ENCODE results near the gene OR4K14.
"Not testable (repeated sequence)": the region's sequence is repeated elsewhere in the genome, so short reads cannot be mapped to it uniquely, and the experiment has no call there.

OR4K14 gene, protein sequence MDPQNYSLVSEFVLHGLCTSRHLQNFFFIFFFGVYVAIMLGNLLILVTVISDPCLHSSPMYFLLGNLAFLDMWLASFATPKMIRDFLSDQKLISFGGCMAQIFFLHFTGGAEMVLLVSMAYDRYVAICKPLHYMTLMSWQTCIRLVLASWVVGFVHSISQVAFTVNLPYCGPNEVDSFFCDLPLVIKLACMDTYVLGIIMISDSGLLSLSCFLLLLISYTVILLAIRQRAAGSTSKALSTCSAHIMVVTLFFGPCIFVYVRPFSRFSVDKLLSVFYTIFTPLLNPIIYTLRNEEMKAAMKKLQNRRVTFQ

GRCh38 chr14:20019257-20019865, at the start of gene OR4K14:
Gene OR4K14, minus strand, starts transcription at chr14:20019307. Its CDS starts 4,114 bp downstream, at chr14:20015193.
- DNase-seq = no peak

DNA sequence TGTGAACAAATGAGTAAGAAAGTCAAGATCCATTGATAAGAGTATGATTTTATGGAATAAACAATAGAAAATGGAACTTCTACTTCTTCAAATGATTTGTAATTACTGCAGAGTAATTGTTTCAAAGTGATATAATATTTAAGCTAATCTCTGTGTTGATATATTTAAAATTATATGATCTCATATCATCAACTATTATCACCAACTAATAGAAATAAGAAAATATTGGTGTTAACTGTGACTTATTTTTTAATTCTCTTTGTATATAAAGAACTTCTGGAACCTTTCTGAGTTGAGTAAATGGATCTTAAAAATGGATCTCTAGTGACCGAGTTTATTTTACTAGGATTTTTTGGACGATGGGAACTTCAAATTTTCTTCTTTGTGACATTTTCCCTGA, 40.6 kb upstream of the OR4K14 start, which contains the start of gene OR4L1:
Gene OR4L1 (plus strand): TSS at position 301 of the 400 bp plus-strand sequence. CDS start 0 bp downstream, at position 301.
- DNase-seq = no peak

GRCh38 chr14:20048202-20048601, 29.1 kb upstream of the OR4K14 start:
- DNase-seq = no peak

DNA sequence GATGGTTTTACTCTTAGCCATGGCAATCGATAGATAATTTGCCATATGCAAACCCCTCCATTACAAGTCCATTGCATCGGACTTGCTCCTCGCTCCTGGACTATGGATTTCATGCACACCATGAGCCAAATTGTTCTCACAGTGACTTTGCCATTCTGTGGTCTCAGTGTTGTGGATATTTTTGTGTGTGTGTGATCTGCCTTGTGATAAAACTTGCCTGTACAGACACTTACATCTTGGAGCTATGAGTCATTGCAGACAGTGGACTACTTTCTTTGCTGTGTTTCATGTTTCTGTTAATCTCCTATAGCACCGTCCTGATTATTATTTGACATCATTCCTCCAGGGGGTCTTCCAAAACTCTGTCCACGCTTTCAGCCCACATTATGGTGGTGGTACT, 25.1 kb upstream of the OR4K14 start:
- DNase-seq = no peak

- no peak for DNase-seq
Measured at GRCh38 chr14:20035938-20036337, 16.8 kb upstream of the OR4K14 start, which contains the start of gene OR4K13. Gene OR4K13, minus strand, starts transcription at chr14:20036038. Its CDS starts 1,280 bp downstream, at chr14:20034758.

DNA sequence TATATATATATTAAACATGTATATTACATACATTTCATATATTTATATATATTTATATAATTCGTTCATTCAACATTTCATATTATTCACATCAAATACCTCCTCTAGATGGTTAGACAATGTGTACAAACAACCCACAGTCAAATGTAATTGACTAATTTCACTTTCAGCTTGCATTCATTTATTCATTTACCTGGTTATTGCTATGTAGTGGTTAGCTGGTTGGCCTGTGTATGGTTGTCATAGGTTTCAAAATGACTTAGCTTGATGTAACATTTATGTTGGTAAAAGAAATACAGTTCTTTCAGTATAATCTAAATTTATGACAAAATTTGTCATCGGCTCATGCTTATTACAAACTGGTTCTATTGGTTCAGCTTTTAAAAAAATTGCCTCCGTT, 16.3 kb upstream of the OR4K14 start:
- DNase-seq = no peak

DNA sequence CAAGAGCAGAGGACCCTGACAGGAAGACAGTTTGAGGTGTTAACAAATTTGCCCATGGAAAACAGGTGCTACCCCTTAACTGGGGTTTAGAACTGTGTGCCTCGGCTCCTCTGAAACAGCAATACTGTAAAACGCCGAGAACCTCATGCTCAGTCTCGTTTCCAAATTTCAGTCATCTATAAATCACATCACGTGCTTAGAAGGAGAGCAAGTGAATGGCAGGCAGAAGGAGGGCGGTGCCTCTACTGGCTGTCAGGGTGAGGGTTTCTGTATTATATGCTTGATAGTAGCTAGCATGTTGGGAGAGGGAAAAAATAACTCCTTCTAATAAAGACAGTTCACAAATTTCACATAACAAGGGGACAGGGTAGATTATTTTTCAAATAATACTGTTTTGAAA, 12.0 kb upstream of the OR4K14 start:
- no peak for DNase-seq

DNA sequence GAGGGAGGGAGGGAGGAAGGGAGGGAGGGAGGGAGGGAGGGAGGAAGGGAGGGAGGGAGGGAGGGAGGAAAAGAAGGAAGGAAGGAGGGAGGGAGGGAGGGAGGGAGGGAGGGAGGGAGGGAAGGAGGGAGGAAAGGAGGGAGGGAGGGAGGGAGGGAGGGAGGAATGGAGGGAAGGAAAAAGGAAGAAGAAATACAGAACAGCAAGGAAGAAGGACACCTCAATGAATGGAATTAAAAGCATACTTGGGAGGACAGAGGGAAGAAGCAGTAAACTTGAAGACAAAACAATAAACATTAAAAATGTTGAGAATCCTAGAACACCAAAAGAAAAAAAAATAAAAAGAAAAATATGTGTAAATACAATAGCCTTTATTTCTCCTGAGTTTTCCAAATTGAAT, 11.0 kb downstream of the OR4K14 start:
- no peak for DNase-seq

- no peak for DNase-seq
Measured at GRCh38 chr14:20002319-20002718, 16.8 kb downstream of the OR4K14 start.

DNA sequence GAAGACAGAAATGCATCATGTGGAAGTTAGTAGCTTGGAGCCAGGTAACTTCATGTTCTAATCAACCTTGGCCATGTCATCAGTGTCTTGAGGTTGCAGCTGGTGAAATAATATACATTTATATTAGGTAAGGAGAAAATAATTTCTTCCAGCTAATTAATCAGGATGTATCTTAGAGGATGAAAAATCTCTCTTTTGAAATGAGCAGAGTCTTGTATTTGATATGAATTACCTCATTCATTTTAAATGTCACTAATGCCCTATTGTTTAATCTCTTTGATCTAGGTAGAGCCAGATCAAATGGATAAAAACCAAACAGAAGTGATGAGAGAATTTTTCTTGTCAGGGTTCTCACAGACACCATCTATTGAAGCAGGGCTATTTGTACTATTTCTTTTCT, 17.2 kb downstream of the OR4K14 start, which contains the start of gene OR4Q2:
Gene OR4Q2 (plus strand): TSS at position 301 of the 400 bp plus-strand sequence.
- no peak for DNase-seq

DNA sequence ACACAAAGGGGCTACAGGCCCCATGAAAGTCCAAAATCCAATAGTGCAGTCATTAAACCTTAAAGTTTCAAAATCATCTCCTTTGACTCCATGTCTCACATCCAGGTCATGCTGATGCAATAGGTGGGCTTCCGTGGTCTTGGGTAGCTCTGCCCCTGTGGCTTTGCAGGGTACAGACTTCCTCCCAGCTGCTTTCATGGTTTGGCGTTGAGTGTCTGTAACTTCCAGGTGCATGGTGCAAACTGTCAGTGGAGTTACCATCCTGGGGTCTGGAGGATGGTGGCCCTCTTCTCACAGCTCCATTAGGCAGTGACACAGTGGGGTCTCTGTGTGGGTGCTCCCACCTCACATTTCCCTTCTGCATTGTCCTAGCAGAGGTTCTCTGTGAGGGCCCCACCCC, 25.7 kb downstream of the OR4K14 start:
- no peak for DNase-seq

- no peak for DNase-seq
Measured at GRCh38 chr14:19975291-19975690, 43.8 kb downstream of the OR4K14 start, which contains the start of gene OR4K15. Gene OR4K15, plus strand, starts transcription at chr14:19975591. Its CDS starts 0 bp downstream, at chr14:19975591.

- DNase-seq = no peak
Measured at GRCh38 chr14:19974844-19975243, 44.3 kb downstream of the OR4K14 start.

- not testable (repeated sequence) for DNase-seq
Measured at GRCh38 chr14:19969735-19970134, 49.4 kb downstream of the OR4K14 start.
